CD1c-positive myeloid dendritic cell (primary cell): ENCODE measurements around the gene TOMM22.
"Not testable (repeated sequence)": the region's sequence is repeated elsewhere in the genome, so short reads cannot be mapped to it uniquely, and the experiment has no call there.

ENCODE experiments used
- DNase-seq: peaks from one replicate; pipeline ENCODE4 v3.0.0-alpha.2; 2016; ENCODE audit errors: extremely low spot score

Gene TOMM22

DNA sequence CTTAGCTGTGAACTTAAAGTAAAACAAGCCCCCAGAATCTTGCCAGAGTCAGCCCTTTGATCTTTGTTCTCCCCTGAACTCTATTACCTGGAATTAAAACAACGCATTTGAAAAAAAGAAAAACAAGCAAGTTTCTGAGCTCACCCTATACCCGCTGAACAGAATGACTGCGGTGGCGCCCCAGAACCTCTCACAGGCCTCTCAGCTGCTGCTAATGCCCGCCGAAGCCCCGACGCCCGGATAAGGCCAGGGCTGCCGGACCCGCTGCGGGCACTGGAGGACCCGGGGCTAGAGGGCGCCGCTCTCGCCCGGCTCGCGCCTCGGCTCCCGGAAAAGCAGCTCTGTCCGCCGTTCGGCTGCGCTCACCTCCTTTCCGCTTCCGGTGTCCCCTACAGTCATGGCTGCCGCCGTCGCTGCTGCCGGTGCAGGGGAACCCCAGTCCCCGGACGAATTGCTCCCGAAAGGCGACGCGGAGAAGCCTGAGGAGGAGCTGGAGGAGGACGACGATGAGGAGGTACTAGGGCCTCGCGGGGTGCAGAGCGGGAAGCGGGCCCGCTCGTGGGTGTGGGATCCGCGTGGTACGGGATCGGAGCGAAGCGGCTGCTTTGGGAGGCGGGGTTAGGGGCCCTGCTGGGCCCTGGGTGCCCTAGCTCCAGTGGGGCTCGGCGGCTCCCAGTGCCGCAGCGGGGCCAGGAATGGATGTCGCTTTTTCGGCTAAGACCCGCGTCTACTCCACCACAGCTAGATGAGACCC lies at the start of gene TOMM22:
Gene TOMM22 (plus strand): TSS at position 376 of the 754 bp plus-strand sequence. CDS start 22 bp downstream, at position 398.
- DNase-seq: peak; percentile 94

GRCh38 chr22:38632528-38632927 lies 49.2 kb upstream of the TOMM22 start:
- DNase-seq: no peak

GRCh38 chr22:38638216-38638615 lies 43.5 kb upstream of the TOMM22 start:
- no peak for DNase-seq

DNA sequence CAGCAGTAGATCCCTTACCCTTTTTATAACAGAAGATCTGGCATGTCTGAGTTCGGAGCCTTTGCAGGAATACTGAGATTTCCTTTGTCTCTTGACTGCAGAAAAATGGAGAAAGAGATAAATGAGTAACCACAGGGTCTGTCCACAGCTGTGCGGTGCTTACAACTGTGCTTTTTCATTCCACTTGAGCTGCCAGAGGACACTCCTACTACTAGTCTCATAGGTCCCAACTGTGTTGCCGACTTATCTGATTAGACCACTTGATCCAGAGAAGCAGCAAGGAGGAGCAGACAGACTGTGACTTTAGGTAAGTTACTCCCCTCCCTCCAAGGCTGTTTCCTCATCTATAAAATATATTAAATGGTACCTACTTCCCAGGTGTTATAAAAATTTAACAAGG lies 43.0 kb upstream of the TOMM22 start:
- DNase-seq: no peak

- no peak for DNase-seq
Measured at GRCh38 chr22:38641476-38642040, 40.2 kb upstream of the TOMM22 start.

DNA sequence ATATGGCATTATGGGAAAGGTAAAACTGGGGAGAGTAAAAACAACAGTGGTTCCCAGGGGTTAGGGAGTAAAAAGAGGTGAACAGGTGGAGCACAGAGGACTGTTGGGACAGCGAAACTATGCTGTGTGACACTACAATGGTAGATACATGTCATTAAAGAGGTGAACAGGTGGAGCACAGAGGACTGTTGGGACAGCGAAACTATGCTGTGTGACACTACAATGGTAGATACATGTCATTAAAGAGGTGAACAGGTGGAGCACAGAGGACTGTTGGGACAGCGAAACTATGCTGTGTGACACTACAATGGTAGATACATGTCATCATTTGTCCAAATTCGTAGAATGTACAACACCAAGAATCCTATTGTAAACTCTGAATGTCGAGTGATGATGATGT lies 37.5 kb upstream of the TOMM22 start:
- not testable (repeated sequence) for DNase-seq

DNA sequence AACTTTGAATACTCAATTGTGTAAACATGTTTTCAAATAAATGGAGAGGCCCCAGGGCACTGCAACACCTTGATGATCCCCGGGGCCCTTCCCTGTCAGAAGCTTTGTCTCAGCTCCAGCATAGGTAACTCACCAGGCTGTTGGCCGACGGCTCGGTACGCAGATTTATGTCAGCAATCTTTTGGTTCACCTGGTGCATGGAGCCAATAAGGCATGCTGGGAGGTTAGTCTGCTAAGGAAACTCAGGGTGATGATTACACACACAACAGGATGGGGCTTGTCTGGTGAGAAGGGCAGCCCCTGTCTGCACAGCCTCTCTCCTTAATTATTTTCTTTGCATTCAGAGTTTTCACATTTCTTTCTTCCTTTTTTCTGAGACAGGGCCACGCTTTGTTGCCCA lies 36.3 kb upstream of the TOMM22 start:
- no peak for DNase-seq

DNA sequence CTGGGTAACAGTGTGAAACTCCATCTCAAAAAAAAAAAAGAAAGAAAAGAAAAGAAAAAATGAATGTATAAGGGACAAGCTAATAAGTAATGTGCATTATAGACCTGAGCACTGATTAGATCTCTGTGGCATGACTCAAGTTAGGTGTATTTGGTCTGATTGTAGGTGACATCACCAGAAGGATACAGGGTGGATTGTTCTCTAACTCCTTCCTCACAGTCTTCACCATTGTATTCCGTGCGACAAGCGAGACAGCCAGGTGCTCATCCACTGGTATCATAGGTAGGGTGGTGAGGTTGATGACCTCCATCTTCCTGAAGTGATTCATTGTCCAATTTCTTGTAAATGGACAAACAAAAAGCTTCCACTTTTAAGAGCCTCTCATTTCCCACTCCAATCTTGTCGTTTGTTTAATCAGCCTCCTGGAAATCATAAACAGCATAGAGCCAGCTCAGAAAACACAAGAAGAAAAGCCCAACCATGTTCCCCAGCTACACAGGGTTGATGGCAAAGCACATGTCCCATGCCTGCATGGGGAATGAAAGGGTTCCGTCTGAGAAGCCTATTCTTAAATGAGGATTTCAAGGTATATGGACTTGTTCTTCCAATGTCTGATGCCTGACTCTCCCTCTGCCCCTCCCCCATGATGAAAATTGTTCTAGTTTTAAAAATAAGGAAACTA lies 31.8 kb upstream of the TOMM22 start:
- DNase-seq: no peak

DNA sequence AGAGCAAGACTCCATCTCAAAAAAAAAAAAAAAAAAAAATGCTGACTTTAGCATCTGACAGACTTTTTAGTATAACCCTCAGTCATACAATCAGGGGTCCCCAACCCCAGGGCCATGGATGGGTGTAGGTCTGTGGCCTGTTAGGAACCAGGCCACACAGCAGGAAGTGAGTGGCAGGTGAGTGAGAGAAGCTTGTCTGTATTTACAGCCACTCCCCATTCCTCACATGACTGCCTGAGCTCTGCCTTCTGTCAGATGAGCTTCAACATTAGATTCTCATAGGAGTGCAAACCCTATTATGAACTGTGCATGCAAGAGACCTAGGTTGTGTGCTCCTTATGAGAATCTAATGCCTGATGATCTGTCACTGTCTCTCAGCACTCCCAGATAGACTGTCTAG lies 28.9 kb upstream of the TOMM22 start:
- no peak for DNase-seq

DNA sequence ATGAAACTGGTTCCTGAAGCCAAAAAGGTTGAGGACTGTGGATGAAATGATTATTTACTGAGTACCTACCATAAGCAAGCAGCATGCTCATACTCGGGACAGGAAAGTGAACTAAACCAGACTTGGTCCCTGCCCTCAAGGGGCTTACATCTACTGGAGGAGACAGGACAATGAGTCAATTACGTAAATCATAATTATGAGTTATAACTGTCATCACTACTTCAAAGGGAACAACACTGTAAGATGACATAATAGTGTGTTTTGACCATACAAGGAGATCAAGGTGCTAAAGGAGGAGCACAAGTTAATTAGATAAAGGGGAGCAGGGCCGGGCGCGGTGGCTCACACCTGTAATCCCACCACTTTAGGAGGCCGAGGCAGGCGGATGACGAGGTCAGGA lies 28.0 kb upstream of the TOMM22 start:
- DNase-seq: no peak

GRCh38 chr22:38655519-38656255 lies 26.1 kb upstream of the TOMM22 start:
- DNase-seq: no peak

DNA sequence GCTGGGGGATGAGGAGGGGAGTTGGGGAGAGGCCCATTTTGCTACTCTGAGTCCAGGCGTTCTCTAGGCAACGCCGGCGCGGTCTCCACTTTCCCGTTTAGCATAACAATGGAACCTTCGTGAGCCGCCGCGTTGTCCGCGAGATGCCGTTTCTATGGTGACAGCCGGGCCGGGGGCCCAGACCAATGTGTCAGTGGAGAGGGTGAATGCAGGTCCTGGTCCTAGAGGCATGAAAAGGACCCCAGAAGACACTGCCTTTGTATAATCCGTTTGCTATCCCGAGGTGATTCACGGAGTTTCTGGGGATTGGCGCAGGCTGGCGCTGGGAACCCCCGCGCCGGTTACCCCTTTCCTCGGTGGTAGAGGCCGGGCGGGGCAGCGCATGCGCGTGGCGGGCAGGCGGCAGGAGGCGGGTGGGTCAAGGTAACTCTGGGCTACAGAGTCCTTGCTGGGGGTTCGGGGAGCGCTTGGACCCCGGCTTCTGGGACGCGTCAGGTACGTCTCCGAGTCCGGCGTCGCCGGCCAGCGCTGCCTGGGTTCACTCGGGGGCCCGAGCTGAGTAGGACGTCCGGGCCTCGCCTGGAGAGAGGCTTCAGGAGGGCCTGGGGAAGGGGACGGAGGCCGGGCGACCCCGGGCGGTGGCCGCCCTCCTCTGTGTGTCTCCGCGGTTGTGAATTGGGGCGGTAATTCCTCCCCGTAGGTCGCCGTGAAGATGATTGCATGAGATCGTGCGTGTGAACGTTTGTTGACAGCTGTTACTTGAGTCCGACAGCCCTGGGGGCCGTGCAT lies 25.3 kb upstream of the TOMM22 start, which contains the start of the genes CBY1 and FAM227A:
Gene CBY1 (plus strand): TSS at position 383 of the 789 bp plus-strand sequence. CDS start 11,417 bp downstream, outside the sequence.
Gene FAM227A (minus strand): TSS at position 137 of the 789 bp plus-strand sequence. CDS start 6,224 bp downstream, outside the sequence.
- DNase-seq: peak; percentile 91

- DNase-seq: peak; percentile 1
Measured at GRCh38 chr22:38657045-38657909, 24.5 kb upstream of the TOMM22 start.

- no peak for DNase-seq
Measured at GRCh38 chr22:38674888-38675287, 6.9 kb upstream of the TOMM22 start.

GRCh38 chr22:38675833-38676232 lies 5.9 kb upstream of the TOMM22 start:
- DNase-seq: no peak

- no peak for DNase-seq
Measured at GRCh38 chr22:38684895-38685294, 3.1 kb downstream of the TOMM22 start.

DNA sequence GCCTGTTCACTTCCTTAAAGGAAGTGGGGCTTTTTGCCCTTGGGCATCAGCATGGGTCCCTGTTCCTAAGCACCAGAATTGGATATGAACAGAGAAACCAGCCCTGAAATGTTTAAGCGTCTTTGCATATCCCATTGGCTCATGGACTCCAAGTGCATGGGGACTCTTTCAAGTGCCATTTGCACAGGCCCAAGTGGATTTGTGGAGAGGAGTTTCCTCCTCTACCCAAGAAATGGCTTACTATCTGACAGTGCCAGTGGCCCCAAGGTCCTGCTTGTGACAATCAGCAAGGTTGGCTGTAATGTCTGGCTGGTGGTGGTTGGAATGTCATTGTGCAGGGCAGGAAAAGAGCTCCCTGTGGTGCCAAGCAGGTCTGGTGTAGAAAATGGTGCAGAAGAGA lies 4.0 kb downstream of the TOMM22 start:
- DNase-seq: no peak

DNA sequence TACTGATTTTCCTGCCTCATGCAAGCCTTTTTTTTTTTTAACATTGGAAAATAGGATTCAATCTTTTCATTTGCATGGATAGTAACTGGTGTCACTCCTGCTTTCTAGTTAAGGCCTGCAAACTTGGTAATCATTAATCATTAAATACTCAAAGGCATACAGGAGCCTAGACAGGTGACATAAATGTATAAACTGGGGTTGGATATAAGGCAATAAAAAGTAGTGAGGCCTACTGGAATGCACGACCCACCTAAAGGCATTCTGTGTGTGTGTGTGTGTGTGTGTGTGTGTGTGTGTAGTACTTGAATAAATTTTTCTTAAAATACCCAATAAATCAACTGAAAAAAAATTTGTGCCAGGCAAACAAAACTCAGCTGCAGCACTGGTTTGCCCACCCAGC lies 7.9 kb downstream of the TOMM22 start:
- no peak for DNase-seq

DNA sequence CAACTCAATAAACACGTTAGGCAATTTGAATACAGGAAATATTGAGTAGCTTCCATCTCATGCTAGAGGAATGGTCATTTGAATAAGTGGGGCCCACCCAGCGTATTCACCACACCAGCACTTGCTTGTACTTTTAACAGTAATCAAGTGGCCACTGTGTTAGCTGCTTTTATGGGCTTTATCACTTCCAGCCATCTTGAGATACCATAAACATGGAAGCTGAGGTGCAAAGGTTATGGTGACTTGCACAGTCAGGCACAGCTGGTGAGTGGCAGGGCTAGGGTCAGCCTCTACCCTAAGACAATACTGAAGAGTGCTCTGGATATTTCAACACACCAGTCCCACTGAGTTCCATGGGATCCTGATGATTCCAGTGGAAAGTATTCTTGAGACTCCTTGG lies 12.3 kb downstream of the TOMM22 start:
- DNase-seq: no peak

DNA sequence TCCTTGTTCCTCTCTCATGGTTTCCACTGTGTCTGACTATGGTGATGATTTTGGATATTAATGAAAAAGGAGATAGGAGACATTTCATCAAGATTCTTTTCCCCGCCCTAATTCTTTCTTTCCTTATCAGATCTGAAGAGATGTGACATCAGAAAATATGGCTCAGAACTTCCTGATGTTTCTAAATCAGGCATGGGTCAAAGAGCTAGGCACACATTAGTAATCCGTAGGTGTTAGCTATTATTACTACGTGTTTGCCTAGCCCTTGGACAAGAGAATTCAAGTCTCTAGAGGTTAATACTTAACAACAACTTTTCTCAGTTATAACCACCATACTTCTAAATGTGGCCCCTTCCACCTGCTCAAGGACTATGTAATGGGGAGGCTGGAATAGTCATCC lies 13.2 kb downstream of the TOMM22 start:
- no peak for DNase-seq
